Prostate gland (tissue), 2 donors: ENCODE results near the gene OGDH. TPM values are rescaled to one million over a fixed set of nuclear protein-coding genes. Genes with fewer than 3 reads are reported as not detected.

ENCODE experiments used
- DNase-seq: peaks from one replicate; pipeline ENCODE4 v3.0.0-alpha.2; 2019; ENCODE audit warnings: low spot score
- H3K27ac ChIP-seq, 2 donors: fragments of 200-600 bp; sonication (generic); 2 replicates each; pipeline ENCODE4 v1.5.1; 2017 to 2019
- H3K27me3 ChIP-seq: fragments of 200-600 bp; sonication (generic); replicated peaks from 2 replicates; pipeline ENCODE4 v1.5.1; 2019; ENCODE audit not compliant: insufficient read depth
- H3K36me3 ChIP-seq, 2 donors: fragments of 200-600 bp; sonication (generic); 1 replicate in 1 of 2; 2 replicates in 1 of 2; pipeline versions ENCODE4 v1.5.1 to v1.8.1; 2017 to 2019
- H3K4me1 ChIP-seq: fragments of 200-600 bp; sonication (generic); replicated peaks from 2 replicates; pipeline ENCODE4 v1.5.1; 2019
- H3K4me3 ChIP-seq, 2 donors: fragments of 200-600 bp; sonication (generic); 2 replicates each; pipeline ENCODE4 v1.5.1; 2017 to 2019
- H3K9me3 ChIP-seq: fragments of 200-600 bp; sonication (generic); 2 replicates; pipeline ENCODE4 v1.5.1; 2017
- CTCF ChIP-seq, 4 experiments: fragments of 200-600 bp in 2 of 4; fragments of 450-650 bp in 2 of 4; sonication (generic) in 2 of 4; IDR thresholded peaks; 1 replicate in 3 of 4; 2 replicates in 1 of 4; pipeline ENCODE4 v1.5.1; 2016 to 2019; ENCODE audit warnings: antibody characterized with exemption in 4 of 4, mild to moderate bottlenecking in 2 of 4, moderate library complexity in 2 of 4
- POLR2A ChIP-seq: fragments of 450-650 bp; IDR thresholded peaks from one replicate; pipeline ENCODE4 v1.6.1; 2016; ENCODE audit warnings: antibody characterized with exemption, mild to moderate bottlenecking
- POLR2AphosphoS5 ChIP-seq: sonication (generic); formaldehyde crosslinking; IDR thresholded peaks from one replicate; pipeline ENCODE4 v1.6.1; 2017; ENCODE audit warnings: antibody characterized with exemption
- WGBS: methylation state at CpG from one replicate; pipeline ENCODE4 v1.1.5; 2018; 5-methylcytosine and 5-hydroxymethylcytosine counted together
- intact Hi-C: fragments of 100-400 bp; cut with DNase I; formaldehyde crosslinking; loops from one replicate; pipeline ENCODE4 v1.14.2; 2022
- total RNA-seq, 2 donors: library from RNA; depleted of rRNA; stranded (reverse); fragments of >200 nt; gene quantifications; one replicate each; pipeline ENCODE4 v1.1.0, GENCODE V29; 2016

Gene OGDH
- total RNA-seq, 2 donors from 2014 or later, result 70.4 to 96.9 TPM

GRCh38 chr7:44709011-44709915 lies 102.8 kb downstream of the OGDH start:
- TF ChIP-seq POLR2A (no peak), CTCF (IDR thresholded peaks at IDR 0.05) (no peak), POLR2AphosphoS5 (no peak)
- Histone ChIP-seq H3K9me3 (no peaks in the 10 kb centered on the region), H3K4me3 (no peak overlapping the region), H3K36me3 (peaks cover 0 to 5% of the 10 kb centered on the region in 2 donors), H3K27me3 (no peaks in the 10 kb centered on the region), H3K27ac (no peak overlapping the region), H3K4me1 (no peaks in the 10 kb centered on the region)
- WGBS, result 82% methylated on average over 19 of the region's 19 CpGs
- DNase-seq, result no peak
- intact Hi-C loops, result no loop called here

- Histone ChIP-seq H3K36me3 (peaks cover 0 to 5% of the 10 kb centered on the region in 2 donors), H3K4me1 (no peaks in the 10 kb centered on the region), H3K27me3 (no peaks in the 10 kb centered on the region), H3K27ac (no peak overlapping the region), H3K4me3 (no peak overlapping the region), H3K9me3 (no peaks in the 10 kb centered on the region)
- WGBS, result 83% methylated on average over 10 of the region's 10 CpGs
- intact Hi-C loops, result no loop called here
- no peak for TF ChIP-seq POLR2A
- TF ChIP-seq POLR2AphosphoS5, result no peak
- no peak for TF ChIP-seq CTCF (IDR thresholded peaks at IDR 0.05)
- no peak for DNase-seq
Observed at GRCh38 chr7:44709945-44710596, 103.6 kb downstream of the OGDH start.

- no peaks in the 10 kb centered on the region for H3K4me1 ChIP-seq
- no peak overlapping the region for H3K4me3 ChIP-seq
- no peak for TF ChIP-seq POLR2AphosphoS5
- 58% methylated on average over 5 of the region's 5 CpGs for WGBS
- H3K27me3 ChIP-seq, result no peaks in the 10 kb centered on the region
- peaks cover 0 to 5% of the 10 kb centered on the region in 2 donors for H3K36me3 ChIP-seq
- DNase-seq, result no peak
- intact Hi-C loops, result no loop called here
- H3K27ac ChIP-seq, result no peak overlapping the region
- H3K9me3 ChIP-seq, result no peaks in the 10 kb centered on the region
Observed at GRCh38 chr7:44711528-44711927, 105.1 kb downstream of the OGDH start.

- no peak overlapping the region for H3K4me3 ChIP-seq
- no peaks in the 10 kb centered on the region for H3K9me3 ChIP-seq
- peaks cover 0 to 5% of the 10 kb centered on the region in 2 donors for H3K36me3 ChIP-seq
- H3K27ac ChIP-seq, result no peak overlapping the region
- H3K27me3 ChIP-seq, result no peaks in the 10 kb centered on the region
- 37% methylated on average over 5 of the region's 5 CpGs for WGBS
- no peak for DNase-seq
- intact Hi-C loops, result no loop called here
- TF ChIP-seq POLR2A, result no peak
- TF ChIP-seq CTCF (IDR thresholded peaks at IDR 0.05), result no peak
- no peak for TF ChIP-seq POLR2AphosphoS5
- no peaks in the 10 kb centered on the region for H3K4me1 ChIP-seq
Observed at GRCh38 chr7:44712012-44712411, 105.6 kb downstream of the OGDH start.

GRCh38 chr7:44713141-44713540 lies 106.7 kb downstream of the OGDH start:
- intact Hi-C loops, result no loop called here
- Histone ChIP-seq H3K4me1 (no peaks in the 10 kb centered on the region), H3K27me3 (no peaks in the 10 kb centered on the region), H3K27ac (no peak overlapping the region), H3K36me3 (peaks cover 0 to 2% of the 10 kb centered on the region in 2 donors), H3K4me3 (no peak overlapping the region), H3K9me3 (no peaks in the 10 kb centered on the region)
- no peak for DNase-seq
- TF ChIP-seq POLR2A, result no peak
- TF ChIP-seq POLR2AphosphoS5, result no peak
- no peak for TF ChIP-seq CTCF (IDR thresholded peaks at IDR 0.05)
- 74% methylated on average over 2 of the region's 2 CpGs for WGBS
